ENCODE measurements around the gene MYO5A.

Gene MYO5A

GRCh38 chr15:52523192-52523591 is 5.5 kb downstream of the MYO5A start:
- TF ChIP-seq ARNTL (CRISPR knock-in tag; IDR thresholded peaks at IDR 0.05; ENCODE audit: borderline replicate concordance, low read depth) (no peak), TCF4 (CRISPR knock-in tag; IDR thresholded peaks at IDR 0.05; ENCODE audit: borderline replicate concordance) (no peak), GLIS3 (CRISPR knock-in tag; IDR thresholded peaks at IDR 0.05) (no peak), POU6F1 (CRISPR knock-in tag; IDR thresholded peaks at IDR 0.05; ENCODE audit: borderline replicate concordance, low read depth) (no peak), ZNF8 (CRISPR knock-in tag; IDR thresholded peaks at IDR 0.05) (no peak), TOX (CRISPR knock-in tag; IDR thresholded peaks at IDR 0.05; ENCODE audit: borderline replicate concordance) (no peak), SNAI2 (CRISPR knock-in tag; IDR thresholded peaks at IDR 0.05) (no peak), PPARA (CRISPR knock-in tag; IDR thresholded peaks at IDR 0.05; ENCODE audit: borderline replicate concordance) (no peak)
- no peak; the same call in 2 of the 3 replicates for ATAC-seq

DNA sequence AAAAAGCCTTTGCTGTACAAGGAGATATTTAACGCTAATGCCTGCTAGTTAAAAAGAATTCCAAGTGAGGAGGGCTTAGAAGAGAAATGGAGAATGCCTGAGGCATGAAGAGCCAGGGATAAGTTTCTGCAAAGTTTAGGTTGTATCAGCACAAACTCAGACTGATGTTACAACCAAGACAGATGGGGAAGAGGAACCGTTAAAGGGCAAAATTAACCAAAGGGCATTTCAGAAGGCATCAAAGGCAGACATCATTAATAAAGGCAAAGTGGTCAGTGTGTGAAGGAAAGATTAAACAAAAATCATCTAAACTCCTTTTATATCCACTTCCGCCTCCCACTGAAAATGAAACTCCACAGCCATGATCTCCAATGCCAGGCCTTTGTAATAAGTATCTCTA is 7.0 kb downstream of the MYO5A start:
- ATAC-seq, result no peak
- TF ChIP-seq ZNF70 (CRISPR knock-in tag; IDR thresholded peaks at IDR 0.05) (no peak), BACH2 (CRISPR knock-in tag; IDR thresholded peaks at IDR 0.05; ENCODE audit: borderline replicate concordance) (no peak), ESRRG (CRISPR knock-in tag; IDR thresholded peaks at IDR 0.05) (no peak), PPARA (CRISPR knock-in tag; IDR thresholded peaks at IDR 0.05; ENCODE audit: borderline replicate concordance) (no peak), ZFP30 (CRISPR knock-in tag; IDR thresholded peaks at IDR 0.05) (no peak), ZNF8 (CRISPR knock-in tag; IDR thresholded peaks at IDR 0.05) (no peak), GLIS3 (CRISPR knock-in tag; IDR thresholded peaks at IDR 0.05) (no peak), ZC3H10 (CRISPR knock-in tag; IDR thresholded peaks at IDR 0.05) (no peak), SNAI2 (CRISPR knock-in tag; IDR thresholded peaks at IDR 0.05) (no peak), RARB (CRISPR knock-in tag; IDR thresholded peaks at IDR 0.05) (no peak), ZFP3 (CRISPR knock-in tag; IDR thresholded peaks at IDR 0.05) (no peak), POU6F1 (CRISPR knock-in tag; IDR thresholded peaks at IDR 0.05; ENCODE audit: borderline replicate concordance, low read depth) (no peak), TCF4 (CRISPR knock-in tag; IDR thresholded peaks at IDR 0.05; ENCODE audit: borderline replicate concordance) (no peak), CSDC2 (CRISPR knock-in tag; IDR thresholded peaks at IDR 0.05) (no peak), ISL1 (CRISPR knock-in tag; IDR thresholded peaks at IDR 0.05) (no peak), TOX (CRISPR knock-in tag; IDR thresholded peaks at IDR 0.05; ENCODE audit: borderline replicate concordance) (no peak)
- TF ChIP-seq, protein P1, sequence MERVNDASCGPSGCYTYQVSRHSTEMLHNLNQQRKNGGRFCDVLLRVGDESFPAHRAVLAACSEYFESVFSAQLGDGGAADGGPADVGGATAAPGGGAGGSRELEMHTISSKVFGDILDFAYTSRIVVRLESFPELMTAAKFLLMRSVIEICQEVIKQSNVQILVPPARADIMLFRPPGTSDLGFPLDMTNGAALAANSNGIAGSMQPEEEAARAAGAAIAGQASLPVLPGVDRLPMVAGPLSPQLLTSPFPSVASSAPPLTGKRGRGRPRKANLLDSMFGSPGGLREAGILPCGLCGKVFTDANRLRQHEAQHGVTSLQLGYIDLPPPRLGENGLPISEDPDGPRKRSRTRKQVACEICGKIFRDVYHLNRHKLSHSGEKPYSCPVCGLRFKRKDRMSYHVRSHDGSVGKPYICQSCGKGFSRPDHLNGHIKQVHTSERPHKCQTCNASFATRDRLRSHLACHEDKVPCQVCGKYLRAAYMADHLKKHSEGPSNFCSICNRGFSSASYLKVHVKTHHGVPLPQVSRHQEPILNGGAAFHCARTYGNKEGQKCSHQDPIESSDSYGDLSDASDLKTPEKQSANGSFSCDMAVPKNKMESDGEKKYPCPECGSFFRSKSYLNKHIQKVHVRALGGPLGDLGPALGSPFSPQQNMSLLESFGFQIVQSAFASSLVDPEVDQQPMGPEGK (CRISPR knock-in tag; IDR thresholded peaks at IDR 0.05; ENCODE audit: borderline replicate concordance), result no peak
- TF ChIP-seq, protein P2, sequence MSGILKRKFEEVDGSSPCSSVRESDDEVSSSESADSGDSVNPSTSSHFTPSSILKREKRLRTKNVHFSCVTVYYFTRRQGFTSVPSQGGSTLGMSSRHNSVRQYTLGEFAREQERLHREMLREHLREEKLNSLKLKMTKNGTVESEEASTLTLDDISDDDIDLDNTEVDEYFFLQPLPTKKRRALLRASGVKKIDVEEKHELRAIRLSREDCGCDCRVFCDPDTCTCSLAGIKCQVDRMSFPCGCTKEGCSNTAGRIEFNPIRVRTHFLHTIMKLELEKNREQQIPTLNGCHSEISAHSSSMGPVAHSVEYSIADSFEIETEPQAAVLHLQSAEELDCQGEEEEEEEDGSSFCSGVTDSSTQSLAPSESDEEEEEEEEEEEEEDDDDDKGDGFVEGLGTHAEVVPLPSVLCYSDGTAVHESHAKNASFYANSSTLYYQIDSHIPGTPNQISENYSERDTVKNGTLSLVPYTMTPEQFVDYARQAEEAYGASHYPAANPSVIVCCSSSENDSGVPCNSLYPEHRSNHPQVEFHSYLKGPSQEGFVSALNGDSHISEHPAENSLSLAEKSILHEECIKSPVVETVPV (CRISPR knock-in tag; IDR thresholded peaks at IDR 0.05), result no peak

DNA sequence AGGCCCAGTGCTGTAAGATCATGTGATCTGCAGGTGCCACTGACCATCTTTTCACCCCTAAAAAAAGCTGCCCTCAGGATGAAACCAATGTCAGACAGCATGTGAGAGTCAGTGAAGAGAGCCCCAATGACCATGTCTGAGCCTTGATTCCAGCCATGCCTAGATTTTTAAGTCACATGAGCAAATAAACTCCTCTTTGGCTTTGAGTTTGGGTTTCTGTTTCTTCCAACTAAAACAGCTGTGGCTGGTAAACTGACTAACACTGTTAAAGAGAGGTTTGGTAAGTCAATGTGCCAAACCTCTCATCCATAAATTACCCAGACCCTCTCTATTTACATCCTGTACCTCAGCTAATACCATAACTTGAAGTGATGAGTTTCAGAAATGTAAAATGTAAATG is 8.3 kb downstream of the MYO5A start:
- no peak for ATAC-seq
- TF ChIP-seq ZNF70 (CRISPR knock-in tag; IDR thresholded peaks at IDR 0.05) (no peak), ZFP30 (CRISPR knock-in tag; IDR thresholded peaks at IDR 0.05) (no peak), ZNF565 (CRISPR knock-in tag; conservative IDR thresholded peaks at IDR 0.05; ENCODE audit: low read depth) (no peak), RARB (CRISPR knock-in tag; IDR thresholded peaks at IDR 0.05) (no peak), ARNTL (CRISPR knock-in tag; IDR thresholded peaks at IDR 0.05; ENCODE audit: borderline replicate concordance, low read depth) (no peak), TSHZ2 (CRISPR knock-in tag; IDR thresholded peaks at IDR 0.05) (no peak), CREB5 (CRISPR knock-in tag; IDR thresholded peaks at IDR 0.05; ENCODE audit: low read depth) (no peak), POU6F1 (CRISPR knock-in tag; IDR thresholded peaks at IDR 0.05; ENCODE audit: borderline replicate concordance, low read depth) (no peak), TOX (CRISPR knock-in tag; IDR thresholded peaks at IDR 0.05; ENCODE audit: borderline replicate concordance) (no peak), BACH2 (CRISPR knock-in tag; IDR thresholded peaks at IDR 0.05; ENCODE audit: borderline replicate concordance) (no peak), ESRRG (CRISPR knock-in tag; IDR thresholded peaks at IDR 0.05) (no peak), CSDC2 (CRISPR knock-in tag; IDR thresholded peaks at IDR 0.05) (no peak), ZFP3 (CRISPR knock-in tag; IDR thresholded peaks at IDR 0.05) (no peak)
- TF ChIP-seq, protein P1 (CRISPR knock-in tag; IDR thresholded peaks at IDR 0.05; ENCODE audit: borderline replicate concordance), result no peak
